GM18951 (cell line): ENCODE data around the gene CDA.
A peak's percentile ranks its signal among the peaks of the same experiment; 100 is the strongest.

Experiments used
- POLR2A ChIP-seq: IDR thresholded peaks from 4 replicates; pipeline ENCODE4 v1.6.1; 2011; ENCODE audit warnings: mild to moderate bottlenecking; ENCODE audit not compliant: insufficient read length, insufficient read depth; ENCODE audit errors: extremely low read depth
- in situ Hi-C: fragments of 300-500 bp; cut with MboI; formaldehyde crosslinking; loops from one replicate; pipeline ENCODE4 v1.12.0; 2022; ENCODE audit warnings: low sequenced_read_pairs, mixed read lengths, inconsistent platforms; ENCODE audit not compliant: unreplicated experiment

The CDA gene

GRCh38 chr1:20633190-20634064 is 44.5 kb downstream of the CDA start, which contains the start of gene PINK1:
PINK1 (plus strand) TSS chr1:20633458; CDS start chr1:20633549, 91 bp downstream.
- TF ChIP-seq POLR2A: peak; percentile 32
- in situ Hi-C loops: no loop called here

DNA sequence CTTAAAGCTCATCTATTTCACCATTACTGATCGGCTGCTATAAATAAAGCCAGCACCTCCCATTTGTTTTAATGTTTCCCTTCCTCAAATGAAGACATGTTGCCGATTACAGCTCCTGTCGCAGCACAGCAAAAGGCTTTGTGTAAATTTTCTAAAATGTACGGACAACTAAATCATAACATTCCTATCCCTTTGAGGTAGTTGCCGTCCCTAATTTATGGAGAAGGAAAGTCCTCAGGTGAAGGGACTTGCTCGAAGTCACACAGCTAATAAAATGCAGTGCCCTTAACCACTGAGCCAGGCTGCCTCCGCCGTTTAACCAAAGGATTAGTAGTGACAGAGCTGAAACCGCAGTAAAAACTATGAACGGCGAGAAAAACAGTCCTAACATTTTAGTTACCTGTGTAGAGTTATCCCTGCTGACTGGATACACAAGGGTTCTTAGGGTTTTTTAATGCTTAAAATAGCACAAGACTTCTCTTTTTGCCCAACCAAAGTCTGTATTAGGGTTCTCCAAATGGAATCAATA is 45.2 kb downstream of the CDA start:
- in situ Hi-C loops: no loop called here
- TF ChIP-seq POLR2A: no peak

DNA sequence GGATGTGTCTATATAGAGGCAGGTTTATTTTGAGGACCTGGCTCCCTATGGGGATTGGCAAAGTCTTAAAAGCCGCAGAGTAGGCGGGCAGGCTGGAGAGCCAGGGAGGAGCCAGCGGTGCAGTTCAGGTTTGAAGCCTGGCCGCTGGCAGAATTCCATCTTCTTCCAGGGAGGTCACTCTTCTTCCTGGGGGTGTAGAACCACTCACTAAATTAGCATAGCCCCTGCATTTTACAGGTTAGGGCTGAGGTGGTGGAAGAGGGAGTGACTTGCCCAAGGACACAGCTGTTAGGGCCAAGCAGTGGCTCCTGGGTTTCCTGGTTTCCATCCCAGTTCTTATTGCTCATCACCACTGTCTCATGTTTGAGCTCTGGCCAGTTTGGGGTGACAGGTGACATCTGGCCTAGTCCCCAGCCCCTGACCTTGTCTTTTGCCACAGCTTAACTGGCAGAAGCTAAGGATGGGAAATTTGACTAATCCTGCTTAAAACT is 45.7 kb downstream of the CDA start:
- no peak for TF ChIP-seq POLR2A
- in situ Hi-C loops: no loop called here

- in situ Hi-C loops: no loop called here
- no peak for TF ChIP-seq POLR2A
These were observed 48.0 kb downstream of the CDA start for GRCh38 chr1:20636785-20637347.

- in situ Hi-C loops: loop anchor here (10.0 kb wide), 1 partner anchor 115 kb away; no protein-coding TSS in a partner anchor
- no peak for TF ChIP-seq POLR2A
These were observed 51.3 kb downstream of the CDA start for GRCh38 chr1:20640183-20640597.

- in situ Hi-C loops: loop anchor here (10.0 kb wide), 1 partner anchor 117 kb away; no protein-coding TSS in a partner anchor
These were observed 53.1 kb downstream of the CDA start for GRCh38 chr1:20641975-20642374.

DNA sequence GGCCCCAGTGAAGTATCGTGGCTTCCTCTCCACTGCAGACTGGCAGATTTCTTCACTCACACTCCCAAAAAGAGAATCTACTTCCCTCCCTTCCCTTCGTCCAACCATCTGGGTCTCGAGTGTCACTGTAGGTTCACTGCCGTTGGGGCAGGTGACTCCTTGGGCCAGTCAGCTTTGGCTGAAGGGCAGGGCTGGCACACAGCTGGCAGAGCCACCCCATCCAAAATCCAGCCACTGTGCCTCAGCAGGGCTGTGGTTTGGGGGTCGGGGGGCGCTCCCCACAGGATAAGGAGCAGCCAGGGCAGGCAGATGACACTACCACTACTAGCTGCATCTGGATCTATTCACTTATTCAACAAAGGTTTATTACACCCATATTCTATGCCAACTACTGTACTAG is 54.2 kb downstream of the CDA start:
- in situ Hi-C loops: loop anchor here (10.0 kb wide), 1 partner anchor 118 kb away; no protein-coding TSS in a partner anchor
- TF ChIP-seq POLR2A: no peak

More at GRCh38 chr1:20641975-20642374, 53.1 kb downstream of the CDA start:
- TF ChIP-seq POLR2A: no peak

DNA sequence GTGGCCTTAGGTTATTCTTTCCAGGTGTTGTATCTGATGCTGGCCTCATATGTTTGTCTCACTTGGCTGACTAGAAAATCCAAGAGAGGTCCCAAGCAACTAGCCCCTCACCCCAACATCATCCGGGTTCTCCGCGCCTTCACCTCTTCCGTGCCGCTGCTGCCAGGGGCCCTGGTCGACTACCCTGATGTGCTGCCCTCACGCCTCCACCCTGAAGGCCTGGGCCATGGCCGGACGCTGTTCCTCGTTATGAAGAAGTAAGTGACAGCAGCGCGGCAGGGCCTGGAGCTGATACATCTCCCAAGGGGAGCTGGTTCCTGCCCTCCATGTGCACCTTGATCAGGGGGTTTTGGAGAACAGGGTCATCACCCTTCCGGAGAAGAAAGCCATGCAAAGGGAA is 55.5 kb downstream of the CDA start:
- no peak for TF ChIP-seq POLR2A
- in situ Hi-C loops: loop anchor here (10.0 kb wide), 1 partner anchor 120 kb away; no protein-coding TSS in a partner anchor

DNA sequence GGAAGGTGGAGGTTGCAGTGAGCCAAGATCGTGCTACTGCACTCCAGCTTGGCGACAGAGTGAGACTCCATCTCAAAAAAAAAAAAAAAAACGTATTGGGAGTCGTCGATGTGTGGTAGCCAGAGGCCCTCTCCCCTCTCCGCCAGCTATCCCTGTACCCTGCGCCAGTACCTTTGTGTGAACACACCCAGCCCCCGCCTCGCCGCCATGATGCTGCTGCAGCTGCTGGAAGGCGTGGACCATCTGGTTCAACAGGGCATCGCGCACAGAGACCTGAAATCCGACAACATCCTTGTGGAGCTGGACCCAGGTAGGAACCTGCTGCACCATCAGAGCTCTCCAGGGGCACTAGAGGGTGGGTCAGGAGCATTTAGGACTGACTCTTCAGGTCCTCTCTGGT is 56.5 kb downstream of the CDA start:
- TF ChIP-seq POLR2A: no peak
- in situ Hi-C loops: loop anchor here (10.0 kb wide), 1 partner anchor 121 kb away; no protein-coding TSS in a partner anchor

DNA sequence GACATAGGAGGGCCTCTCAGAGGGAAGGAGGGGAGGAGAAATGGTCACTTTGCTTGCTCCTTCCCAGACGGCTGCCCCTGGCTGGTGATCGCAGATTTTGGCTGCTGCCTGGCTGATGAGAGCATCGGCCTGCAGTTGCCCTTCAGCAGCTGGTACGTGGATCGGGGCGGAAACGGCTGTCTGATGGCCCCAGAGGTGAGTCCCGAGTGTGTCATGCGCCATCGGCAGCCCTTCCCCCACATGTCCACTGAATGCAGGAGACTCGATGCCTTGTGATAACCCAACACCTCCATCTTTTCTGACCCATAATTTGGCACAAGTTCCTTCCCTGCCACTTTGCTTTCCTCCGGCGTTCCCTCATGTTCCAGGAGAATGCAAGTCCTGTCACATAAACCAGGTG is 59.5 kb downstream of the CDA start:
- no peak for TF ChIP-seq POLR2A
- in situ Hi-C loops: loop anchor here (10.0 kb wide), 1 partner anchor 124 kb away; no protein-coding TSS in a partner anchor

GRCh38 chr1:20648946-20649345 is 60.0 kb downstream of the CDA start:
- TF ChIP-seq POLR2A: no peak
- in situ Hi-C loops: loop anchor here (10.0 kb wide), 1 partner anchor 124 kb away; no protein-coding TSS in a partner anchor

GRCh38 chr1:20652300-20652699 is 63.4 kb downstream of the CDA start:
- no peak for TF ChIP-seq POLR2A
- in situ Hi-C loops: no loop called here

GRCh38 chr1:20654104-20654690 is 65.3 kb downstream of the CDA start:
- no peak for TF ChIP-seq POLR2A
- in situ Hi-C loops: no loop called here
